Measurements from ENCODE around the gene CARD11.

CARD11 gene

DNA sequence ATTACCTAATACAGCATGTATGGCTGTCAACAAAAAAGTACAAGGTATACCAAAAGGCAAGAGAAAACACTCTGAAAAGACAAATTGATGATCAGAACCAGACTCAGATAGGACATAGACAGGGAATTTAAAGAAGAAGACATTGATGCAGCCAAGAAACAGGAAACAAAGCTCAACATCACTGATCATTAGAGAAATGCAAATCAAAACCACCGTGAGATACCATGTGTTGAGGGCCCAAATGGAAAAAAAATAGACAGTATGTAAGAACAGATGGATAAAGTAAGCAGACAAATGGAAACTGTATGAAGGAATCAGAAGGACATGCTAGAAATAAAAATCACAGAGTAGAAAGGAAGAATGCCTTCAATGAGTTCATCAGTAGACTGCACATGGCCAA lies 23.3 kb downstream of the CARD11 start:
- DNase-seq (ENCODE audit: low read depth): no peak

- no peak for DNase-seq (ENCODE audit: low read depth)
Measured at GRCh38 chr7:3019801-3020200, 23.9 kb downstream of the CARD11 start.

DNA sequence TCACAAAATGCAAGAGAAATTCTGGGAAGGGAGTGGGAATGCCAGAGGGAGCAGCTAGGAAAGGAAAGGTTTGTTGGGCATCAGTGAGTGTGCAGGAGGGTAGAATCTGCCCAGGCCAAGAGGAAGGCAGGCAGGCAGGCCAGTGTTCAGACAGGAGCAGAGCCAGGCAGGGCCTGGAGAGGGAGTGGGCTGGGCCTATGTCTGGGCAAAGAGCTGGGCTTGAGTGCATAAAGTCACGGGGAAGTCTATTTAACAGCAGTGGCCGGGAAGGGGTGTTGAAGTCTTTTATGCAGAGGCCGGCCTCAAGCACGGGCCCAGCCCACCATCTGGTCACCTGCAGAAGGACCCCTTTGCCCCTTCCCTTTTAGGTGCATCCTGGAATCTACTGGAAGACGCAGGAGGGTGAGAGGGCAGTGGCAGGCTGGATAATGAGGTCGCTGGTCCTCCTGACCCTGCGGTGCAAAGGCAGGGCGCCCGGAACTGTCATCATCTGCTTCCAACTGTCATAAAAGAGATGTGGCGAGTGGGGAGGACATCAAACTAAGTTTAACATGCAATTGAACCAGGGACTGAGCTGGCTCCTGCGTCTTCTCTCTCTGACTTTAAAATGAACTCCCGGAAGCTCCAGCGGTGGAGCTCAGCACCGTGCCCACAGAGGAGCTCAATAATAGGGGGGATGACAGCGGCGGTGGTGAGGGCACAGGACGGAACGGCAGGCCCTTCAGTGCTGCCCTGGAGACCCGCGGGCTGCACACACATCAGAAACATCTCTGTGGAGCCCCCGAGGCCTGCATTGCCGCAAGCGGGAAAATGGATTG lies 29.5 kb downstream of the CARD11 start:
- DNase-seq (ENCODE audit: low read depth): no peak

GRCh38 chr7:3011211-3011852 lies 32.3 kb downstream of the CARD11 start:
- no peak for DNase-seq (ENCODE audit: low read depth)

- no peak for DNase-seq (ENCODE audit: low read depth)
Measured at GRCh38 chr7:3010161-3010560, 33.5 kb downstream of the CARD11 start.

GRCh38 chr7:3009086-3009485 lies 34.6 kb downstream of the CARD11 start:
- DNase-seq (ENCODE audit: low read depth): no peak

GRCh38 chr7:3008386-3008785 lies 35.3 kb downstream of the CARD11 start:
- no peak for DNase-seq (ENCODE audit: low read depth)

- no peak for DNase-seq (ENCODE audit: low read depth)
Measured at GRCh38 chr7:3007696-3008095, 36.0 kb downstream of the CARD11 start.

DNA sequence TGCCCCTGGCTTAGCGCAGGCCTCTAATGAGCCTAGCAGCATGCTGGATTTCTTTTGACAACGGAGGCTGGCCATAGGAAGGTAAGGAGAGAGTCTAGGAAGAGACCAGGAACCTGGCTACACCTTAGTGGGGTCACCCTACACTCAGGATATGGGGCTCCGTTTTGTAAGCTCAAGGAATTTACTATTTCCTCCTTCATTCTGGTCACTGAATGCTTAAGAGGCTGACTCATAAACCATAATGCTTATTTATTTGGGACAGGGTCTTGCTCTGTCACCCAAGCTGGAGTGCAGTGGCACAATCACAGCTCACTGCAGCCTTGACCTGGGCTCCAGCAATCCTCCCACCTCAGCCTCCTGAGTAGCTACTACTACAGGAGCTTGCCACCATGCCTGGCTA lies 38.4 kb downstream of the CARD11 start:
- DNase-seq (ENCODE audit: low read depth): no peak

DNA sequence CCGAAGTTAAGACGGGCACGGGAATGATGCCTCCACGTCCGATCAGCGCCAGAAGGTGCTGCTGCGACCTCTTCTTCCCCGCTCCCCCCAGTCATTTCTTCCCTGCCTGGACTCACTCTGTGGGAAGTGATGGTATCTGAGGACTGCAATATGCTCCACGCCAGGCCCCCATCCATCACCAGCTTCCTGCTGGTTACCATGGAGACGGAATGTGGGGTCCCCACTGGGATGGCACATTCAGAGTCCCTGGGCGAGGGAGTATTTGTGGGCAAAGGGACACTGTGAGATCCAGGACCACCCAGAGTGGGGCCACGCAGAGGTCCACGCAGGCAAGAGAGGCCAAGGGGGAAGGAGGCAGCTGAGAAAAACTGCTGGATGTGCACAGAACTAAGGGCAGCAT lies 39.7 kb downstream of the CARD11 start:
- no peak for DNase-seq (ENCODE audit: low read depth)

DNA sequence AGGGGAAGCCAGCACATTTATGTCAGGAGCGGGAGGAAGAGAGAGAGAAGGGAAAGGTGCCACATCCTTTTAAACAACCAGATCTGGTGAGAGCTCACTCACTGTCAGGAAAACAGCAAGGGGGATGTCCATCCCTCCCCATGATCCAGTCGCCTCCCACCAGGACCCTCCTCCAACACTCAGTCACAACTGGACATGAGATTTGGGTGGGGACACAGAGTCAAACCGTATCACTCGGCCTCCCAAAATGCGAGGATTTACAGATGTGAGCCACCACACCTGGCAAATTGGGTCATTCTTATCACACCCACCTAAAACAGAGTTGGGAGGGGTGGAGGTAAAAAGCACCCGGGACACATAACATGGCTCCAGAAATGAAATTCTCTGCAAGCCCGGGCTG lies 41.0 kb downstream of the CARD11 start:
- DNase-seq (ENCODE audit: low read depth): no peak

DNA sequence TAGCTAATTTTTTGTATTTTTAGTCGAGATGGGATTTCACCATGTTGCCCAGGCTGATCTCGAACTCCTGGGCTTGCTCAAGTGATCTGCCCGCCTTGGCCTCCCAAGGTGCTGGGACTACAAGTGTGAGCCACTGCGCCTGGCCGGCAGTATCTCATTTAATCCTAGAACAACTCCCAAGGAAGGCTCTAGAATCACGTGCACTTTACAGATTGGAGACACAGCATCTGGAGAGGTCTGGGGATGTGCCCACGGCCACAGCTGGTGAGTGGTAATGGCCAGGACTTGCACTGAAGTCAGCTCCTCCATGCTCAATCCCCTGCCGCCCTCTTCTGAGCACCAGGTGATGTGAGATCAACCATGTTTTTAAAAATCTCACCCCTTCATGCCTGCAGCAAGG lies 43.1 kb downstream of the CARD11 start:
- DNase-seq (ENCODE audit: low read depth): no peak

DNA sequence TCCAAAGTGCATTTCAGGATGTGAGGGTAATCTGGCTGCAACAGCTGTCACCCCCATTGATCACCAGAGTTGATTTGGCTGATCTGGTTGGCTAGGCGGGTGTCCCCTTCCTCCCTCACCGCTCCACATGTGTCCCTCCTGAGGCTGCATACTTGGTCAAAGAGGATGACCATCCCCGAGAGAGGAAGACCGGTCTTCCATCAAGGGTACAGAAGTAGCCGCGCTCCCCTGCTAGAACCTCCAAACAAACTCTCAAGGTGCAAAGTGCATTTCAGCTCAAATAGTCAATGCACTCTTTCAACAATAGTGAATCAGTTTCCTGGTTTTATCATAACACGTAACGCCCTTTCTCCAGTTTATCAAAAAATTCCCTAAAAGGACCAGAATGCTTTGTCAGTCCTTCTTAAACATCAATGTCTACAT lies 44.6 kb downstream of the CARD11 start:
- no peak for DNase-seq (ENCODE audit: low read depth)

GRCh38 chr7:2997014-2997413 lies 46.7 kb downstream of the CARD11 start:
- no peak for DNase-seq (ENCODE audit: low read depth)

DNA sequence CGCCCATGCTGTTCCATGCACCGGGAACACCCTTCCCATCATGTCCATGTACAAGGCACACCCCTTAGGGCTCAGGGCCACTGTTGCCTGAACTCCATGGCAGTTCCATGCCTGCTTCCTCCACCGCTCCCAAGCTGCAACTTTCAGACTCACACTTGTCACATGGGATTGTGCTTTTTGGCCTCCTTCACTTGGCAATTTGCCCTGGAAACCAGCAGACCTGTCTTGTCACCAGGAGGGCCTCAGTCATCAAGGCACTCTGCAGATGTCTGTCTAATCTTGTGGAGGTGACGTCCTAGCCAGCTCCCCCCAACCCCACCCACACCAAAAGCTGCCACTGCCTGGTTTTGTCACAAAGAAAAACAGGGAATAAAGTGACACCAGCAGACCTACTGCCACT lies 47.5 kb downstream of the CARD11 start:
- no peak for DNase-seq (ENCODE audit: low read depth)

- no peak for DNase-seq (ENCODE audit: low read depth)
Measured at GRCh38 chr7:2993868-2994267, 49.8 kb downstream of the CARD11 start.

- DNase-seq (ENCODE audit: low read depth): no peak
Measured at GRCh38 chr7:2993396-2993795, 50.3 kb downstream of the CARD11 start.

DNA sequence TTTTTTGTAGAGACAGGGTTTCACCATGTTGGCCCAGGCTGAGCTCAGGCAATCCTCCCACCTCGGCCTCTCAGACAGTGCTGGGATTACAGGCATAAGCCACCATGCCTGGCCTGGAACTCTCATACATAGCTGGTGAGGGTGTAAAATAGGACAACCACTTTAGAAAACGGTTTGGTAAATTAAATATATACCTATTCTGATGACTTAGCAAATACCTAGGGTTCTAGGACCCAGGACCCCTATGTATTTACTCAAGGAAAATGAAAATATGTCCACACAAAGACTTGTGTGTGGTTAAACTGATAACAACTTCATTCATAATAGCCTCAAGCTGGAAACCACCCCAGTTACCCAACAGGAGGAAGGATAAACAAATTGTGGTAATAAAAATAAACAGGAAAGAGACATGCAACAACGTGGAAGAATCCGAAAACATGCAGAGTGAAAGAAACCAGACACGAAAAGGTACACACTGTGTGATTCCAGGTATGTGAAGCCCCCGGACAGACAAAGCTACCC lies 52.7 kb downstream of the CARD11 start:
- no peak for DNase-seq (ENCODE audit: low read depth)

DNA sequence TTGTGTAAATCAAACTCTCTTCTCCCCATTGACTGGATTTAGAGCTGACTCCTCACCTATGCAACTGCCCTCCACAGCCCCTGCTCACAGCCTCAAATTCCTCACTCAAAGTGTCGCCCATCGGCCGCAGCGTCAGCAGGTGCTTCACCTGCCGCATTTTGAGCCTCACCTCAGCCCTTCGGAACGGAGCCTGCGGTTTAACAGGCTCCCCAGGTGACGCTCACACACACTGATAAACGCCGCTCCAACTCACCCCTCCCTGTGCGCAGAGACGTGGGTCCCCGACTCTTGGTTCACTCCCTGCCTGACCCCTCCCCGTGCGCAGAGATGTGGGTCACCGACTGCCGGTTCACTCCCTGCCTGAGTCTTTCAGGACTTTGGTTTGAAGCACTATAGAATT lies 57.1 kb downstream of the CARD11 start:
- DNase-seq (ENCODE audit: low read depth): no peak

DNA sequence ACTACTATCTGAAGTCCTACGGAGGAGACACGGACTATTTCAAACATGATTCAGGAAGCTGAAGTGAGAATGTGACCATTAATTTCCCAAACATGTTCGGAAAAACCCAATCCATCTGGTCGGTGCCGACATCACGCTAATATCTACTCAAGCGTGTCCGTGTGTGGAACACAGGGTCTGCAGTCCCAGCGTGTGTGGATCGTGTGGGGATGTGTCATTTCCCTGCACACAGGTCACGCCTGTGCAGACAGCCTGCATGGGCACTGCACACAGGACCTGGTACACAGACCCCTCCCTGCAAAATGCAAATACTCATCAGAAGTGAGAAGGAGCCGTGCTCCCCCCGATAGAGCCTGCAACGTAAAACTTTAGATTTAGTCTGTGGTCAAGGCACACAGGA lies 57.8 kb downstream of the CARD11 start:
- no peak for DNase-seq (ENCODE audit: low read depth)

DNA sequence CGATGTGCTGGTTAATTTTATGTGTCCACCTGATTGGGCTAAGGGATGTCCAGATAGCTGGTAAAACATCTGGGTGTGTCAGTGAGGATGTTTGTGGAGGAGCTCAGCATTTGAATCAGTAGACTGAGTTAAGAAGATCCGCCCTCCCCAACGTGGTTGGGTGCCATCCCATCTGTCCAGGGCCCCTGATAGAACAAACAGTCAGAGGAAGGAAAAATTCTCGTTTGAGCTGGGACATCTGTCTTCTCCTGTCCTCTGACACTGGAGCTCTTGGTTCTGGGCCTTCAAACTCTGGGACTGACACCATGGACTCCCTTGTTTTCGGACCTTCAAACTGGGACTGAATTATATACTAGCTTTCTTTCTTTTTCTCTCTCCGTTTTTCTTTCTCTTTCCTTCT lies 59.6 kb downstream of the CARD11 start:
- no peak for DNase-seq (ENCODE audit: low read depth)

GRCh38 chr7:2983586-2983985 lies 60.1 kb downstream of the CARD11 start:
- DNase-seq (ENCODE audit: low read depth): no peak

- DNase-seq (ENCODE audit: low read depth): peak; percentile 30
Measured at GRCh38 chr7:2982831-2983230, 60.8 kb downstream of the CARD11 start.

DNA sequence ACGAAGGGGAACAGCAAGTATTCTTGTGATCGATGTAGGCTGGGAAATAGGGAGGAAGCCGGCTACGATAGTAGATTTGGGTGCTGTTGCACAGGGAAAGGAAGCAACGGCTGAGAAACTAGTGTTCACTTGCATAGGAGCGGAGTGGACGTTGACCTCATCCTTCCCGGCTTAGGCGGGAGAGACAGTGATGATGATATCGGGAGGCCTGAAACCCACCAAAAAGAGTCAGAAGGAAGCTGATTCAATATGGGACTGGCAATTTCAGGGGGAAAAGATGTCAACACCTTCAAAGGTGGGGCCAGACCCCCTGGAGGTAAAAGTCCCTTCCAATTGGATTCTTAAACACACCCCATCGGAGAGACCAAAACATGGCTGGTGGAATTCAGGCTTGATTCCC lies 61.3 kb downstream of the CARD11 start:
- no peak for DNase-seq (ENCODE audit: low read depth)
